GM18519 (cell line): ENCODE measurements around the gene DEFB129.
"Not testable (repeated sequence)": the region's sequence is repeated elsewhere in the genome, so short reads cannot be mapped to it uniquely, and the experiment has no call there.

ENCODE experiments used
- ATAC-seq: cut with Tn5 transposase; IDR thresholded peaks from one replicate; pipeline ENCODE4 v1.9.1; 2021; ENCODE audit warnings: mild to moderate bottlenecking, moderate library complexity; ENCODE audit not compliant: unreplicated experiment, low FRiP score

Gene DEFB129

GRCh38 chr20:226958-227357 is at the start of gene DEFB129:
DEFB129 (plus strand) TSS chr20:227258; CDS start chr20:227289, 31 bp downstream.
- no peak for ATAC-seq

GRCh38 chr20:184288-184687 is 42.8 kb upstream of the DEFB129 start:
- ATAC-seq: no peak

- ATAC-seq: no peak
Observed at GRCh38 chr20:187733-188132, 39.3 kb upstream of the DEFB129 start.

- no peak for ATAC-seq
Observed at GRCh38 chr20:189611-190010, 37.4 kb upstream of the DEFB129 start, which contains the start of gene DEFB128. DEFB128 (minus strand) TSS chr20:189711; CDS start chr20:189623, 88 bp downstream.

- ATAC-seq: no peak
Observed at GRCh38 chr20:198225-198624, 28.8 kb upstream of the DEFB129 start.

- ATAC-seq: no peak
Observed at GRCh38 chr20:199996-200395, 27.1 kb upstream of the DEFB129 start.

GRCh38 chr20:203630-204029 is 23.4 kb upstream of the DEFB129 start:
- not testable (repeated sequence) for ATAC-seq

GRCh38 chr20:208942-209566 is 18.0 kb upstream of the DEFB129 start:
- no peak for ATAC-seq

GRCh38 chr20:210809-211502 is 16.1 kb upstream of the DEFB129 start:
- no peak for ATAC-seq

GRCh38 chr20:214383-214782 is 12.7 kb upstream of the DEFB129 start:
- ATAC-seq: no peak

GRCh38 chr20:215796-216195 is 11.3 kb upstream of the DEFB129 start:
- ATAC-seq: no peak

GRCh38 chr20:217266-217665 is 9.8 kb upstream of the DEFB129 start:
- ATAC-seq: no peak

- ATAC-seq: no peak
Observed at GRCh38 chr20:219290-220115, 7.6 kb upstream of the DEFB129 start.

GRCh38 chr20:221258-221830 is 5.7 kb upstream of the DEFB129 start:
- ATAC-seq: no peak

- ATAC-seq: not testable (repeated sequence)
Observed at GRCh38 chr20:225879-226278, 1.2 kb upstream of the DEFB129 start.

GRCh38 chr20:227439-228105 is 514 bp downstream of the DEFB129 start:
- ATAC-seq: no peak

- ATAC-seq: no peak
Observed at GRCh38 chr20:235891-236290, 8.8 kb downstream of the DEFB129 start.

GRCh38 chr20:237489-237888 is 10.4 kb downstream of the DEFB129 start:
- no peak for ATAC-seq

GRCh38 chr20:237929-238328 is 10.9 kb downstream of the DEFB129 start:
- no peak for ATAC-seq

- no peak for ATAC-seq
Observed at GRCh38 chr20:242905-243304, 15.8 kb downstream of the DEFB129 start.
